Gastrocnemius medialis (tissue), 4 donors: Measurements from ENCODE around the gene UBE4B. TPM values are rescaled to one million over a fixed set of nuclear protein-coding genes. Genes with fewer than 3 reads are reported as not detected.
"Not testable (repeated sequence)": the region's sequence is repeated elsewhere in the genome, so short reads cannot be mapped to it uniquely, and the experiment has no call there.

ENCODE experiments used
- ATAC-seq, 2 donors: fragments of 150-250 bp; one replicate each; pipeline ENCODE4 v1.9.1; 2016
- DNase-seq, 2 donors: peaks; one replicate each; pipeline ENCODE4 v3.0.0-alpha.2; 2019
- H3K27ac ChIP-seq, 4 donors: fragments of 200-600 bp; sonication (generic); 1 replicate in 1 of 4; 2 replicates in 3 of 4; pipeline ENCODE4 v1.5.1; 2016 to 2018; ENCODE audit warnings: mild to moderate bottlenecking in 2 of 4, moderate library complexity in 1 of 4
- H3K27me3 ChIP-seq, 3 donors: fragments of 200-600 bp; sonication (generic) in 2 of 3; 1 replicate in 1 of 3; 2 replicates in 2 of 3; pipeline versions ENCODE4 v1.5.1 to v1.6.0; 2016 to 2019; ENCODE audit warnings: mild to moderate bottlenecking in 1 of 3, moderate library complexity in 1 of 3
- H3K36me3 ChIP-seq, 2 donors: fragments of 200-600 bp; sonication (generic) in 1 of 2; one replicate each; pipeline ENCODE4 v1.5.1; 2017 to 2018
- H3K4me1 ChIP-seq, 2 donors: fragments of 200-600 bp; sonication (generic) in 1 of 2; one replicate each; pipeline ENCODE4 v1.5.1; 2016 to 2017; ENCODE audit warnings: mild to moderate bottlenecking in 2 of 2
- H3K4me3 ChIP-seq, 4 donors: fragments of 200-600 bp; sonication (generic) in 3 of 4; 1 replicate in 1 of 4; 2 replicates in 3 of 4; pipeline ENCODE4 v1.5.1; 2016 to 2019; ENCODE audit warnings: mild to moderate bottlenecking in 2 of 4
- H3K9me3 ChIP-seq, 3 donors: fragments of 200-600 bp; sonication (generic) in 2 of 3; 1 replicate in 1 of 3; 2 replicates in 2 of 3; pipeline ENCODE4 v1.5.1; 2016 to 2019
- CTCF ChIP-seq, 5 experiments: fragments of 450-650 bp in 3 of 5; fragments of 200-600 bp in 2 of 5; sonication (generic) in 2 of 5; IDR thresholded peaks in 4 of 5; conservative IDR thresholded peaks in 1 of 5; 1 replicate in 4 of 5; 2 replicates in 1 of 5; pipeline ENCODE4 v1.5.1; 2016 to 2019; ENCODE audit warnings: antibody characterized with exemption in 5 of 5, mild to moderate bottlenecking in 3 of 5, moderate library complexity in 3 of 5
- POLR2A ChIP-seq, 2 donors: fragments of 450-650 bp; IDR thresholded peaks; one replicate each; pipeline ENCODE4 v1.6.1; 2017; ENCODE audit warnings: antibody characterized with exemption in 2 of 2, mild to moderate bottlenecking in 2 of 2, moderate library complexity in 2 of 2
- in situ Hi-C, 4 donors: fragments of 200-750 bp; cut with MboI; loops; one replicate each; pipeline versions ENCODE4 v1.15.0 to v1.8.0; 2017; ENCODE audit warnings: low sequenced_read_pairs in 4 of 4
- intact Hi-C: fragments of 100-400 bp; cut with DNase I; formaldehyde crosslinking; loops from one replicate; pipeline ENCODE4 v1.15.1; 2023; ENCODE audit warnings: low total_unique reads
- microRNA counts, 2 donors: library from miRNA; unstranded; fragments of <30 nt; microRNA quantifications; one replicate each; lab custom pipeline; 2016
- microRNA-seq, 2 donors: library from miRNA; unstranded; fragments of <30 nt; microRNA quantifications; one replicate each; pipeline ENCODE4, GENCODE V29; 2016; ENCODE audit warnings: borderline replicate concordance in 2 of 2
- total RNA-seq, 4 donors: library from RNA; depleted of rRNA; stranded (reverse); fragments of >200 nt; gene quantifications; one replicate each; pipeline versions ENCODE4 v1.1.0 to v1.2.3, GENCODE V29; 2016

The UBE4B gene
- total RNA-seq, 4 donors from 2014 or later: 42.6 to 143 (median 98.2) TPM

- ATAC-seq: peak in 1 of 2 donors; percentile 3
- Histone ChIP-seq H3K9me3 (no peaks in the 10 kb centered on the region), H3K27ac (peak overlapping the region; percentile 98 to 99 (median 99)), H3K36me3 (no peaks in the 10 kb centered on the region), H3K27me3 (no peaks in the 10 kb centered on the region), H3K4me1 (peaks cover 78 to 95% of the 10 kb centered on the region in 2 donors), H3K4me3 (no peak overlapping the region)
- no peak for TF ChIP-seq POLR2A (IDR thresholded peaks at IDR 0.05)
- no peak for TF ChIP-seq CTCF (IDR thresholded peaks at IDR 0.05 in 4 of 5, conservative IDR thresholded peaks at IDR 0.05 in 1 of 5)
- intact Hi-C loops (no loop called here), in situ Hi-C loops (loop anchor here in 1 of 4 donors (25.0 kb wide), 1 partner anchor 117 kb away; no protein-coding TSS in a partner anchor)
- DNase-seq: no peak
These were observed 187.4 kb downstream of the UBE4B start for GRCh38 chr1:10220200-10220599.

GRCh38 chr1:10220657-10221056, 187.9 kb downstream of the UBE4B start:
- ATAC-seq: peak; percentile 18 to 45
- H3K4me3 ChIP-seq, H3K27me3 ChIP-seq, H3K9me3 ChIP-seq, intact Hi-C loops, H3K36me3 ChIP-seq: not testable (repeated sequence)
- DNase-seq: peak; percentile 11 to 72
- H3K27ac ChIP-seq: peak overlapping the region; percentile 98 to 99 (median 99)
- H3K4me1 ChIP-seq: peaks cover 78 to 95% of the 10 kb centered on the region in 2 donors
- in situ Hi-C loops: loop anchor here in 1 of 4 donors (25.0 kb wide), 1 partner anchor 117 kb away; no protein-coding TSS in a partner anchor

DNA sequence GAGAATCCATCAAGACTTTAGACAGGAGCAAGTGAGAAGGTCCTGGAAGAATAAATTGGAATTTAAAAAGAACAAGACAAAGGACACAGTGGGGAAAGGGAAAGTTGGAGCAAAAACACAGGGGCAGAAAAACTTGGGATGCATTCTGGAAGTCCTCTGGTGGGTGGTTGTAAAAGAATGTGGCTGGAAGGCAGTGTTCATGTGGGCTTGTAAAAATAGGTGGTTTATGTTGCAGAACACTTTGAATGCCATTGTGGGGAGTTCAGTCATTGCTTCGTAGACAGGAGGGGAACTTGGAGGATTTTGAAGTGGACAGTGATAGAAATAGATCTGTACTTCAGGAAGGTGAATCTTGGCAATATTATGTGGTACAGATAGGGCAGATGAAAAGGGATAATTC, 192.8 kb downstream of the UBE4B start:
- DNase-seq: no peak
- intact Hi-C loops: no loop called here
- H3K4me3 ChIP-seq: no peak overlapping the region
- no peaks in the 10 kb centered on the region for H3K9me3 ChIP-seq
- H3K36me3 ChIP-seq: no peaks in the 10 kb centered on the region
- no peak for ATAC-seq
- TF ChIP-seq POLR2A (IDR thresholded peaks at IDR 0.05) (no peak), CTCF (IDR thresholded peaks at IDR 0.05 in 4 of 5, conservative IDR thresholded peaks at IDR 0.05 in 1 of 5) (no peak)
- no peaks in the 10 kb centered on the region for H3K27me3 ChIP-seq
- in situ Hi-C loops: no loop called here
- H3K27ac ChIP-seq: peak overlapping the region; percentile 23 to 99 (median 99)
- H3K4me1 ChIP-seq: peaks cover 56 to 76% of the 10 kb centered on the region in 2 donors

DNA sequence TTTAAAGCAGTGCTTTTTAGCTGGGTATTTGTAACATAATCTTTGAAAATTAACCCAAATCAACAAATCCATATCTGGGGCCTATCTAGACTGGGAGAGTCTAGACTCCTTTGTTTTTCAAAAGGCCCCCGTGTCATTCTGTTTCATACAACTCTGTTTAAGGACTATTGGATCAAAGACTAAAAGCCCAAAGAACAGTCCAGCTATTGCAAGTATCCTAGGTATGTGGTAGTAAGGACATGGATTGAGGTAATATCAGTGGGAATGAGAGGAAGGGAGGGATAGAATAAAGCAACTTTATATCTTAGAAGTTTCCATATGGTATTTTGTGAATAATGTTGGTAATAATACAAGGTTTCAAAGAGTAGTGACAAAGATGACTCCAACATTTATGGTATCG, 195.8 kb downstream of the UBE4B start:
- no peak for ATAC-seq
- H3K4me1 ChIP-seq: peaks cover 56 to 63% of the 10 kb centered on the region in 2 donors
- no peaks in the 10 kb centered on the region for H3K36me3 ChIP-seq
- no peak for TF ChIP-seq POLR2A (IDR thresholded peaks at IDR 0.05)
- TF ChIP-seq CTCF (IDR thresholded peaks at IDR 0.05 in 4 of 5, conservative IDR thresholded peaks at IDR 0.05 in 1 of 5): no peak
- no peak for DNase-seq
- H3K4me3 ChIP-seq: no peak overlapping the region
- H3K27ac ChIP-seq: peak overlapping the region; percentile 35 to 99 (median 60)
- in situ Hi-C loops: no loop called here
- intact Hi-C loops: no loop called here
- no peaks in the 10 kb centered on the region for H3K27me3 ChIP-seq
- H3K9me3 ChIP-seq: no peaks in the 10 kb centered on the region

GRCh38 chr1:10229903-10230302, 197.1 kb downstream of the UBE4B start:
- peak in 1 of 2 donors; percentile 14 for ATAC-seq
- H3K27ac ChIP-seq: peak overlapping the region; percentile 46 to 99 (median 58)
- intact Hi-C loops: no loop called here
- in situ Hi-C loops: no loop called here
- H3K9me3 ChIP-seq: no peaks in the 10 kb centered on the region
- DNase-seq: peak in 1 of 2 donors; percentile 4
- TF ChIP-seq POLR2A (IDR thresholded peaks at IDR 0.05) (no peak), CTCF (IDR thresholded peaks at IDR 0.05 in 4 of 5, conservative IDR thresholded peaks at IDR 0.05 in 1 of 5) (no peak)
- H3K4me1 ChIP-seq: peaks cover 42 to 51% of the 10 kb centered on the region in 2 donors
- H3K4me3 ChIP-seq: no peak overlapping the region
- H3K27me3 ChIP-seq: no peaks in the 10 kb centered on the region
- H3K36me3 ChIP-seq: peaks cover 0 to 10% of the 10 kb centered on the region in 2 donors

MicroRNAs within 50 kb of the gene (microRNA counts, 767-probe panel; counts per million panel counts)
- microRNA hsa-miR-1273d (lab: Ali Mortazavi, UCI): 356 to 448 counts per million in 2 donors

Small RNAs within 50 kb of the gene (microRNA-seq; reads per million reads assigned to microRNA genes)
- gene MIR1273D: 0 reads per million in 2 donors

Other genes starting within 250 kb of the UBE4B start
- 10 to 100 TPM in 3 of 4 donors, 1 to 10 TPM in 1; 8.5 to 25.7 (median 22.0) TPM for gene CLSTN1, start 209.0 kb upstream of the UBE4B start, total RNA-seq
- gene CTNNBIP1, start 122.7 kb upstream of the UBE4B start, total RNA-seq: 10 to 100 TPM; 10.3 to 13.2 (median 10.4) TPM
- gene LZIC, start 89.6 kb upstream of the UBE4B start, total RNA-seq: 10 to 100 TPM in 3 of 4 donors, 1 to 10 TPM in 1; 9.4 to 21.7 (median 19.4) TPM
- gene NMNAT1, start 89.5 kb upstream of the UBE4B start, total RNA-seq: 10 to 100 TPM in 1 of 4 donors, 1 to 10 TPM in 3; 5.6 to 12.4 (median 8.8) TPM
- 10 to 100 TPM in 2 of 4 donors, 1 to 10 TPM in 2; 7.9 to 19.2 (median 11.1) TPM for gene RBP7, start 35.7 kb upstream of the UBE4B start, total RNA-seq
- 100 to 1,000 TPM; 203 to 445 (median 306) TPM for gene KIF1B, start 177.6 kb downstream of the UBE4B start, total RNA-seq